Choroid plexus epithelial cell (primary cell): ENCODE results near the gene VSIG4.

Experiments used
- DNase-seq: peaks from one replicate; pipeline ENCODE4 v3.0.0-alpha.2; 2010; ENCODE audit warnings: low read depth
- H3K4me3 ChIP-seq: 2 replicates; pipeline ENCODE4 v1.5.1; 2011; ENCODE audit warnings: low read depth, mild to moderate bottlenecking, control low read depth, low read length, moderate library complexity
- TF ChIP-seq, protein P1 (sequence below): conservative IDR thresholded peaks from 2 replicates; pipeline ENCODE4 v1.5.1; 2011; ENCODE audit warnings: low read depth, mild to moderate bottlenecking, control low read depth, inconsistent platforms, low read length, moderate library complexity

The VSIG4 gene

DNA sequence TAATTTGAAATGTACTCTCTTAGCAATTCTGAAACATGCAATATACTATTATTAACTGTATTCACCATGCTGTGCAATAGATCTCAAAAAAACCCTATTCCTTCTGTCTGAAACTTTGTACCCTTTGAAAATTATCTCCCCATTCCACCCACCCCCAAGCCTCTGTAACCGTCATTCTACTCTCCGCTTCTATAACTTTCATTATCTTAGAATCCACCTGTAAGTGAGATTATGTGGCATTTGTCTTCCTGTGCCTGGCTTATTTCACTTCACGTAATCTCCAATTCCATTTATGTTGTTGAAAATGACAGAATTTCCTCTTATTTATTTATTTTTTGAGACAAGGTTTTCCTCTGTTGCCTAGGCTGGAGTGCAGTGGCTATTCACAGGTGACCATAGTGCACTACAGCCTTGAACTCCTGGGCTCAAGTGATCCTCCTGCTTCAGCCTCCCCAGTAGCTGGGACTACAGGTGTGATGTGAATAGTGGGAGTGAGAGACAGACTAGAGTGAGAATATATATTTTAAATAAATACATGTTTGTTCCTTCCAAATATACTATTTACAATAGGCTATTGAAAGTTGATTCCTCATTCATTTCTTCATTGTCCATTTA is 30.5 kb downstream of the VSIG4 start:
- no peak overlapping the region for H3K4me3 ChIP-seq

DNA sequence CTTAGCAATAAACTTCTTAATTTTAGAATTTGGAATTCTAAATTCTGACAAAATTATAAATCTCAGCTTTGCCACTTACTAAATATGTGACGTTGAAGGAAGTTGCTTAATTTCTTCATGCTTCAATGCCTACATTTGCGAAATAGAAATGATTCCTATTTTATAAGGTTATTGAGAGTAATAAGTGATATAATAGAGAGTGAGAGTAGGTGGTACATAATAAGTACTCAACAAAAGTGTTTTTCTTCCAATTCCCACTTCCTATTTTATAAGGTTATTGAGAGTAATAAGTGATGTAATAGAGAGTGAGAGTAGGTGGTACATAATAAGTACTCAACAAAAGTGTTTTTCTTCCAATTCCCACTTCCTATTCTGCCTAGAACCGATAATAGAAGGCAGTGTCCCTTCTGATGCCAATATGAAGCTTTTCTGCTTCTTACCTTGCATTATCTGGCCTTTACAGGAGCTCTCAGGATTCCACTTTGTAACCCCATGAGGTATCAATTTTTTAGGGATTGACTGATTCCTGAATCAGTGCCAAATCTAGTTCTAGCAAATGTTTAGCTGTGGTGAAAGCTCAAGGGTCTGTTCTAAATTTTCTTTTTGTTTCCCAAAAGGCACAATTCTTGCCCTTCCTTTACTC is 31.4 kb downstream of the VSIG4 start:
- TF ChIP-seq, protein P1, sequence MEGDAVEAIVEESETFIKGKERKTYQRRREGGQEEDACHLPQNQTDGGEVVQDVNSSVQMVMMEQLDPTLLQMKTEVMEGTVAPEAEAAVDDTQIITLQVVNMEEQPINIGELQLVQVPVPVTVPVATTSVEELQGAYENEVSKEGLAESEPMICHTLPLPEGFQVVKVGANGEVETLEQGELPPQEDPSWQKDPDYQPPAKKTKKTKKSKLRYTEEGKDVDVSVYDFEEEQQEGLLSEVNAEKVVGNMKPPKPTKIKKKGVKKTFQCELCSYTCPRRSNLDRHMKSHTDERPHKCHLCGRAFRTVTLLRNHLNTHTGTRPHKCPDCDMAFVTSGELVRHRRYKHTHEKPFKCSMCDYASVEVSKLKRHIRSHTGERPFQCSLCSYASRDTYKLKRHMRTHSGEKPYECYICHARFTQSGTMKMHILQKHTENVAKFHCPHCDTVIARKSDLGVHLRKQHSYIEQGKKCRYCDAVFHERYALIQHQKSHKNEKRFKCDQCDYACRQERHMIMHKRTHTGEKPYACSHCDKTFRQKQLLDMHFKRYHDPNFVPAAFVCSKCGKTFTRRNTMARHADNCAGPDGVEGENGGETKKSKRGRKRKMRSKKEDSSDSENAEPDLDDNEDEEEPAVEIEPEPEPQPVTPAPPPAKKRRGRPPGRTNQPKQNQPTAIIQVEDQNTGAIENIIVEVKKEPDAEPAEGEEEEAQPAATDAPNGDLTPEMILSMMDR: no peak
- no peak for DNase-seq

More for the DNA sequence above, 30.5 kb downstream of the VSIG4 start:
- TF ChIP-seq, protein P1: no peak
- DNase-seq: no peak

GRCh38 chrX:66007851-66008250 is 32.0 kb downstream of the VSIG4 start:
- H3K4me3 ChIP-seq: no peak overlapping the region
- TF ChIP-seq, protein P1: no peak
- no peak for DNase-seq

More for the DNA sequence above, 31.4 kb downstream of the VSIG4 start:
- H3K4me3 ChIP-seq: no peak overlapping the region

- no peak overlapping the region for H3K4me3 ChIP-seq
- TF ChIP-seq, protein P1: no peak
- no peak for DNase-seq
Measured at GRCh38 chrX:66005830-66006449, 33.9 kb downstream of the VSIG4 start.

DNA sequence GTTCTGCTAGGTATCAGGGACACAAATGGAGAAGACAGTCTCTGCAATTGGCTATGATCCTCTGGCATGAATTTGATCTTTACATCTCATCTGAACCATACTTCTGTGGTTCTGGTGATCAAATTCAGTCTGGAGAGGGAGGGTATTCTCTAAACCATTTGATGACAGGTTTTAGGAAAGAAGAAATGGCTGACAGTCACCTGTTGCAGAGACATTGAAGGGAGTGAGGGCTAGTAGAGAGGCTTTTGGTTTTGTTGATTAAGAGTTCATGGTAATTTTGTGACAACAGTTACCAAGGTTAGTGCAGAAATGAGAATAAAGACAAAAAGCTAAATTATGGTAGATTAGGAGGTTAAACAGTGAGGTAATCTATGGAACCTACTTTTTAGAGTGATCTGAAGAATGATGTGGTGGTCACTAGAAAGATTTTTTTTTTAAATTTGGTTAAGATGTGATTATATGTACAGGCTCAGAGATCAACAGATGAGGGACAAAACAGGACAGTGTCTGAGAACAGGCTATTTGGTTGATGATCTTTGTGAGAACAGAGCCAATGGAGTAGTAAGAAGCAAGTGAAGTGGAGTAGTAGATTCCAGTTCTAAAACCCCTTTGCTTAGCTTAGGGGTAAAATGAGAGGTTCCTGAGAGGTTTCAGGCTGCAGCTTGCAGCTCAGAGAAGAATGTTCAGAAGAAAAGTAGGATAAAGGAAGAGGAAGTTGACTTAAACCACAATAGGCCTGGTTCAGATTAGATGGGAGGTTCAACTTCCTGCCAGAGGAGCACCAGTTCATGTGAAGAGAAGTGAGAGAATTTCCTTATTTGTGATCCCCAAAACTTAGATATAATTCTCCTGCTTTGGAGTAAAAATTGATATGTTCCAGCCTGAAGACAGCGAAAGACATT is 34.7 kb downstream of the VSIG4 start:
- no peak overlapping the region for H3K4me3 ChIP-seq
- DNase-seq: no peak
- TF ChIP-seq, protein P1: no peak

DNA sequence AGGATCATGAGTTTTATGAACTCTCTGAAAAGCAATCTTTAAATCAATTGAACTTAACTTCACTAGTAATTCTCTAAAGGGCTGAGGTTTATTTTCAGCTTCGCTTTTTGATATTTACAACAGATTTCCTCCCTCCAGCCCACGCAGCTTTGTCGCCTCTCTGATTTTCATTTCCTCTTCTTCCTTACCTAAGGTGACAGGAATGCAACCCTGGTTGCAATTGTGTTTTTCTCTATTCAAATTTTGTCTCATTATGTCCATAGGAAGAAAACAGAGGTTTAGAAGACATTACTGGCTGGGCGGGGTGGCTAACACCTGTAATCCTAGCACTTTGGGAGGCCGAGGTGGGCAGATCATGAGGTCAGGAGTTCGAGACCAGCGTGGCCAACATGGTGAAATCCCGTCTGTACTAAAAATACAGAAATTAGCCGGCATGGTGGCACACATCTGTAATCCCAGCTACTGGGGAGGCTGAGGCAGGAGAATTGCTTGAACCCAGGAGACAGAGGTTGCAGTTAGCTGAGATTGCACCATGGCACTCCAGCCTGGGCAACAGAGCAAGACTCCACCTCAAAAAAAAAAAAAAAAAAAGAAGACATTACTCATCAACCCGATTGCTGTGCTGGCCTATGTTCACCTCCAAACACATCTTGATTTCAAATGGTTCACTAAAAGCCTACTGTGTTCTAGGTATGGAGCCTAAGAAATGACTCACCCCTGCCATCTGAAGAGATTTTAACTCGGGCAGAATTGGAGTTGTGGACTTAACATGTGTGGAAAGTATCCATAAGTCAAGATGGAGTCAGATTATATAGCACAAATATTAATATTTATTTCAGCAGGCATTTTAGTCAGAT is 36.8 kb downstream of the VSIG4 start:
- TF ChIP-seq, protein P1: no peak
- DNase-seq: no peak
- H3K4me3 ChIP-seq: no peak overlapping the region
